Posterior vena cava (tissue), 2 donors: Measurements from ENCODE around the gene PRKAG2. TPM values are rescaled to one million over a fixed set of nuclear protein-coding genes. Genes with fewer than 3 reads are reported as not detected.
A peak's percentile ranks its signal among the peaks of the same experiment; 100 is the strongest.

Experiments used
- DNase-seq: peaks from one replicate; pipeline ENCODE4 v3.0.0-alpha.2; 2020; ENCODE audit warnings: low spot score
- intact Hi-C, 2 donors: fragments of 100-400 bp; cut with DNase I; formaldehyde crosslinking; loops; one replicate each; pipeline versions ENCODE4 v1.14.1 to v1.14.2; 2022 to 2023
- total RNA-seq, 2 donors: library from RNA; stranded (reverse); fragmentation: NEBNext Ultra II Directional; extraction: Animal tissue kit (Norgen Biotek cat#: 25700); gene quantifications; one replicate each; pipeline ENCODE4 v1.2.1, GENCODE V29; 2021
- donor health status: DM: yes; HTN: yes; CAD: no.
- donor health status: DM: yes; HTN: yes; CAD: no.

Gene PRKAG2
- total RNA-seq, 2 donors from 2014 or later, result 91.8 to 94.2 TPM

GRCh38 chr7:151648429-151648828, 228.5 kb downstream of the PRKAG2 start:
- no peak for DNase-seq
- intact Hi-C loops, result no loop called here

- intact Hi-C loops, result no loop called here
- DNase-seq, result no peak
These were observed 229.0 kb downstream of the PRKAG2 start for GRCh38 chr7:151647874-151648273.

DNA sequence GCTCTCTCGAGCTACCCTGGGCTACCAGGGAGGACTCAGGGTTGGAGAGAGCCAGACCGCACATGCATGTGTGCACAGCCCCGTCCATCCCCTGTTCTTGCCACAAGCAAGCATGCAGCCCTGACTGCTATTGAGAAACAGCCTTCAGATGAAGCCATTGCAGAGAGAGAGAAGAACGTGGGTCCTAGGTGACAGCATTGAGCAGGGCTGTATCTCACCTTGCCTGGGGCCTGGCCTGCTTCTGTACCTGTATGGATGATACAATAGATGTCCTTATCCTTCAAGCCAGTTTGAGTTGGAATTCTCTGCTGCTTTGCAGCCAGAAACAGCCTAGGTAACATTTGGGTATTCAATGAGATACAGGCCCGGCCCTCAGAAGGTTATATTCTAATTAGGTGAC, 229.9 kb downstream of the PRKAG2 start:
- intact Hi-C loops, result no loop called here
- no peak for DNase-seq

DNA sequence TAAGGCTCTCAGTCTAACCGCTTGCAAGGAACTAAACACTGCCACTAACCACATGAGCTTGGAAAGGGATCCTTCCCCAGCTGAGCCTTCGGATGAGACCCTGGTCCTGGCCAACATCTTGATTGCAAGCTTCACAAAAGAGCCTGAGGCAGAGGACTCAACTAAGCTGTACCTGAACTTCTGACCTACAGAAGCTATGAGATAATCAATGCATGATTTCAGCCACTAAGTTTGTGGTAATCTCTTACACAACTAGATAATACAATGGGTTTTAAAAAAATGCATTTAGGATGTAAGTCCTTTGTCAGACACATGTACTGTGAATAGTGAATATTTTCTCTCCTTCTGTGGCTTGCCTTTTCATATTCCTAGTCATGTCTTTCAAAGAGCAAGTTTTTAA, 231.6 kb downstream of the PRKAG2 start:
- intact Hi-C loops, result no loop called here

GRCh38 chr7:151644554-151644953, 232.4 kb downstream of the PRKAG2 start:
- DNase-seq, result no peak
- intact Hi-C loops, result no loop called here

More for the DNA sequence above, 231.6 kb downstream of the PRKAG2 start:
- no peak for DNase-seq

- intact Hi-C loops, result no loop called here
- no peak for DNase-seq
These were observed 234.2 kb downstream of the PRKAG2 start for GRCh38 chr7:151642746-151643145.

GRCh38 chr7:151641587-151641986, 235.3 kb downstream of the PRKAG2 start:
- DNase-seq, result no peak

DNA sequence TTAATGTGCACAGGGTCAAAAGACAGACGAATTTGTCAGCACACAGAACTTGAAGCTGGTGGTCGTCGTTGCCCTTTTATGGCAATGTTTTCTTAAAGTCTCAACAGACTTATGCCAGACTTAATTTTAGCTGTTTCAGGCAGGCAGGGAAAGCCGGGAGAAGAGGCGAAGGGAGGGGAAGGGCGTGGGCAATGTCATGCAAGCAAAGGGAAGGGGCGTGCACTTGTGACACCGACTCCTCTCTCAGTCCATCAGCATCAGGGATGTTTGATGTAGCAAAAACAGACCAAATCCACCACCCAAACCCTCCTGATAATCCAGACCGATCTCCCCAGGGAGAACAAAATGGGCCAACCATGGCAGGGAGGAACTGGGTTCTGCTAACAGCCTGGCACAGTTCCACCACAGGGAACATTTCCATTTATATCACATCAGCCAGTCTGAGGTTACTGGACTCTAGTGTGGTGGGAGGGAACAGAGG, 239.1 kb downstream of the PRKAG2 start:
- intact Hi-C loops, result no loop called here
- no peak for DNase-seq

More at GRCh38 chr7:151641587-151641986, 235.3 kb downstream of the PRKAG2 start:
- intact Hi-C loops, result no loop called here

DNA sequence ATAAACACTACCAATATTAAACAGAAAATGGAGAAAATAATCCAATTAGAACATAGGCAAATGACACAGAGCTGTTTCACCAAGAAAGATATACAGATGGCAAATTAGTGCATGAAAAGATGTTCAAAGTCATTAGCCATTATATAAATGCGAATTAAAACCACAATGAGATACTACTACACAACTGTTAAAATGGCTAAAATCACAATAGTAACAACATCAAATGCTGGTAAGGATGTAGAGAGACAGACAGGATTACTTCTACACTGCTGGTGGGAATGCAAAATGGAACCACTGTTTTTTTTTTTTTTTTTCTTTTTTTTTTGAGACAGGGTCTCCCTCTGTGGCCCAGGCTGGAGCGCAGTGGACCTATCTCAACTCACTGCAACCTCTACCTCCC, 242.3 kb downstream of the PRKAG2 start:
- no peak for DNase-seq
- intact Hi-C loops, result no loop called here

DNA sequence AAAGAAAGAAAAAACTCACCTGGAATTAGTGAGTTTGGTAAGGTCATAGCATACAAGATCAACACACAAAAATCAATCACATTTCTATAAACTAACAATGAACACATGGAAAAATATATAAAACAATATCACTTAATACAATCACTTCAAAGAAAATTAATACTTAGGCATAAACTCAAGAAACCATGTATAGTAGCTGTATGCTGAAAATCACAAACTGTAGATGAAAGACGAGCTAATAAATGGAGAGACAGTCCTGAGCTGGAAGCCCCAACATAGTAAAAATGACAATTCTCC, 243.5 kb downstream of the PRKAG2 start:
- DNase-seq, result no peak
- intact Hi-C loops, result no loop called here

DNA sequence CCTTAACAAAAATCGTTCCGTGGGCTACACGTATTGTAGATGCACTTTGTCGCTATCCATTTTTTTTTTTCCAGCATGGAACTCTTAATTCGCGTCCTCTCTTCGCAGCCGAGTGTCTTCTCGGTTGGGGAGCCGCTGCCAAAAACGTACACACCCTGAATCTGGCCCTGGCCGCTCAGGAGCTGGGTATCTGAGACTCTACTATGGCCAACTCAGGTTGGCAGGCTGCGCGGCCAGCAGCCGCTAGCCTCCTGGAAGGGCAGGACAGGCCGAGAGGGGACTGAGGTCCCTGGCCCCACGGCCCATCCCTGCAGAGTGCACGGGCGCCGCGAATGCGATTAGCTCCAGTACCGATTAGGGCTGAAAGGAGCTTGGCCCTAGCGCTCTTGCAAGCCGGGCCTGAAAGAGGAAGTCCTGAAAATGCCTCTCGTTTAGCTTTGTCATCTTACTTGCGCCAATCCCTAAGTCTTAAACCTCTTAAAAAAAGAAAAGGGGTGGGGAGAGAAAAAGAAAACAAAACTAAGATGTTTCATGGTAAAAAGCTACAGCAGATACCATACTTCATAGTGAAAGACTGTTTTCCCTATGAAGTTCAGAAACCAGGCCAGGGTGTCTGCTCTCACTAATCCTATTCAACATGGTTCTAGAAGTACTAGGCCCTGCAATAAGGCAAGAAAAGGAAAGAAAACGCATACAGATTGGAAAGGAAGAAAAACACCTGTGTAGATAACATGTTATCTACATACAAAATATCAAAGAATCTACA, 244.0 kb downstream of the PRKAG2 start:
- no peak for DNase-seq
- intact Hi-C loops, result loop anchor here in 1 of 2 donors (1.0 kb wide), 1 partner anchor 48 kb away; no protein-coding TSS in a partner anchor

DNA sequence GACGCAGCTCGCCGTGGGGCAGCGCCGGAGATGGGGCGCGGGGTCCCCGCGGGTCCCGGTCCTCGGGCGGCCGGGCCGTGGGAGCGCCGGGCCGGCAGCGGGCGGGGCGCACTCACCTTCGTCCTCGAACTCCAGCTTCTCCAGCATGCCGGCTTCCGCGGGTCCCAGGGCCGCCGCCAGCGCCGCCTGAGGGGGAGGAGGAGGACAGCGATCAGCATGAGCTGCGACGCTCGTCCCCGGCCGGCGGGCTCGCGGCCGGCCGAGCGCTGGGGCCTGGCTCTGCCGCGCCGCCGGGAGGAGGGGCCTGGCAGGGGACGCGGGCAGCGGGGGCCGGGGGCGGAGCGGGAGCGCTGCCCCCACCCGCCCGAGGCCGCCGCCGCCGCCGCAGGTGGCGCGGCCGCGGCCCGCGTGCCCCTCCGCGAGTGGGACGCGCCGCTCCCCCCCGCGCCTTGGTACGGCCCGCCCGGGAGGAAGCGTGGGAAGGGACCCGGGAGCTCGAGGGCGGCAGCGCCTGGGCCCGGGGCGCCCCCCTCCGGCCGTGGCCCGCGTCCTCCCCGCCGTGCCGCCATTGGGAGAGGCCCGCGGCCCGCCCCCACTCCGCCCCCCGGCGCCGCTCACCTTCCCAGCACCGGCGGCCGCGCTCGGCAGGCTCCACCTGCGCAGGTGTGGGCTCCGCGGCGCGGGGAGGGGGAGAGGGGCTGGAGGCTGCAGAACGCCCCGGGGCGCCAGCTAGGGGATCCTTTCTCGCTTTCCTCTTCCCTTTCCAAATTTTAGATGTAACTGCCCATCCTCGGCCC, 244.8 kb downstream of the PRKAG2 start:
- peak; percentile 92 for DNase-seq
- intact Hi-C loops, result loop anchor here in 1 of 2 donors (1.0 to 2.0 kb wide), 2 partner anchors 31 to 49 kb away; no protein-coding TSS in a partner anchor

DNA sequence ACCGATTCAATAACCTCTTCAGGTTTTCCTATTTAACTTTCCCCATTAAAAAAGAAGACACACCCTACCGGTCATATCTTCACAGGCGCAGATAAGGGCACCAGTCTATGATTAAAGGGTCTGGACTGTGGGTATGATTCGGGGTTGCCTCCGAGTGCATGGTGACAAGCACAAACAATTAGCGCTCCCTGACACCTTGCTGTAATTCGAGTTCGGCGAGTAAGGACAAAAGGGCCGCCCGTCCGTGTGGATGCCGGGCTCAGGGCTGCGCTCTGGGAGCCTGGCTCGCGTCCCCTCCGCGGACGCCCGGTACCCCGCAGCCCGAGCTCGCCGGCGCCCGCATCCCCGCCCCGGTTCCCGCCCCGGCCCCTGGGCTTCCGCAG, 245.4 kb downstream of the PRKAG2 start:
- no peak for DNase-seq
- intact Hi-C loops, result loop anchor here in 1 of 2 donors (2.0 kb wide), 1 partner anchor 31 kb away; no protein-coding TSS in a partner anchor

DNA sequence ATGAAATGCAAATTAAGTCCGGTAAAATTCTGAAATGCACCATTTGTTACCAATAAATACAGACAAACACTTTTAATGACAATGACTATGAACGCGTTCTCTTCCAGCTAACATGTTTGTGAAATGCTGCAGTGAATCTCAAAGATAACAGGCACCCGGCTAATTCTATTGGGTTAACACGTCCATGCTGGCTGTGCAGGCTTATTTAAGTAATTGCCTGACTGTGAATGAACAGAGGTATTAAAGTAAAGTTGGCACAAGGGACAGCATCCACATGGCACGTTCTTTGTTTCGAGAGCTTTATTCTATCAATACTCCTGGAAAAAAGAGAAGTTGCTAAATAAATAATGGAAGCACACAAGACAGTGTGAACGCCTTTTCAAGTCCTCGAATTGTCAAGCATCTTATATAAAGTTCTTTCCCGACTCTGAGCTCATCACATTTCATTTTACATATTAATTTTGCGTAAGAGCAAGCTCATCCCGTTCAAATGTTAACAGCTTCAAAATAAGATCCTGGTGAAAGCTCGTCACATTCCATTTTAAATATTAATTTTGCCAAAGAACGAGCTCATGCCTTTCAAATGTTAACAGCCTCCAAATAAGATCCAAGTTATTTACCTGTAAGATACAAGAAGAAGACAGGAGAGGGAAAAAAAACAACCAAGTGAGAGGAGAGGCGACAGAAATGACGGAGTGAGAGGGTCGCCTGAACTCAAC, 245.9 kb downstream of the PRKAG2 start:
- no peak for DNase-seq
- intact Hi-C loops, result loop anchor here in 1 of 2 donors (2.0 kb wide), 1 partner anchor 30 kb away; no protein-coding TSS in a partner anchor

DNA sequence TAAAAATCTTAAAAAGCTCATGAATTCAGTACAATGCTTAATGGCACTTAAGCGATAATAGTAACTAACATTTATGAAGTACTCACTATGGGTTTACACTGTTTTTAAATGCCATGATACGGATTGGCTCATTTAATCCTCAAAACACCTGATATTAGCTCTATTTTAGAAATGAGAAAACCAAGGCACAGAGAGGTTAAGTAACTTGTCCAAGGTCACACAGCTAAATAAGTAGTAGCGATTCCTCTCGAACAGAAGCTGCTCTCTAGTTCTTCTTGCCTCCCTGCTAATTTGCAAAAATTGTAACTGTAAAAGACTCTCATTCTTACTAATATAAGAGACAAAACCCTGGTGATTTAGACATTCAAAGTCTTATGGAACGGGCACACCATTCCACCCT, 246.6 kb downstream of the PRKAG2 start:
- intact Hi-C loops, result loop anchor here in 1 of 2 donors (2.0 kb wide), 1 partner anchor 30 kb away; no protein-coding TSS in a partner anchor
- DNase-seq, result no peak

- intact Hi-C loops, result loop anchor here (2.0 to 5.0 kb wide), 2 partner anchors 29 to 113 kb away; no protein-coding TSS in a partner anchor
- DNase-seq, result no peak
These were observed 247.1 kb downstream of the PRKAG2 start for GRCh38 chr7:151629713-151630272.

DNA sequence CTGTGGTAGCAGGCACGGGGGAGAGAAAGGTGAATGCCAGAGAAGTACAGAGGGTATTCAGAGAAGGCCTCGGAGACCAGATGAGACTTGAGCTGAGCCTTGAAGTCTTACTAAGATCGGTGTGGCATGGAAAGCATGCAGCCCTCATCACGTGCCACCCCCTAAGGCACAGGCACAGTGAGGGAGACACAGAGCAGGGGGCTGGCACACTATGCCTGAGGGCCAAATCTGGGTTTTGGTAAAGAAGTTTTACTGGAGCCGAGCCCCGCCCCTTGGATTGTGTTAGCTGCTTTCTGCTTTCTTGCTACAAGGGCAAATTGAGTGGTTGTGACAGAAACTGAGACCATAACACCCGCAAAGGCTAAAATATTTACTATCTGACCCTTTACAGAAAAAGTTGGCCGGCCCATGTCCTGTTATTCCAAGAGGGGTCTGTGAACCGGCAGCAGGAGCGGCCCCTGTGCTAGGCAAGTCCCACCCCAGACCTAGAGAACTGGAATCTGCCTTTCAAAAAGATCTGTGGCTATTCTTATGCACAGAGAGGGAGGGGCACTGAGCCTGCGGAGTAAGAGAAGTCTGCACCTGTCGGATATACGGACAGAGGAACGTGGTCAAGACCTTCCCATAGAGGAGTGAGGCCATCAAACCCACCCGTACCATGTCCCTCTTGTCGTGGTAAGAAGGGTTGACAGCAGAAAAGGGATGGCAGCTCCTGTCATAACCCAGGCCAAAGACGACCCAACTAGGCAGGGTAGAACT, 247.9 kb downstream of the PRKAG2 start:
- DNase-seq, result no peak
- intact Hi-C loops, result loop anchor here in 1 of 2 donors (5.0 kb wide), 1 partner anchor 113 kb away; no protein-coding TSS in a partner anchor

DNA sequence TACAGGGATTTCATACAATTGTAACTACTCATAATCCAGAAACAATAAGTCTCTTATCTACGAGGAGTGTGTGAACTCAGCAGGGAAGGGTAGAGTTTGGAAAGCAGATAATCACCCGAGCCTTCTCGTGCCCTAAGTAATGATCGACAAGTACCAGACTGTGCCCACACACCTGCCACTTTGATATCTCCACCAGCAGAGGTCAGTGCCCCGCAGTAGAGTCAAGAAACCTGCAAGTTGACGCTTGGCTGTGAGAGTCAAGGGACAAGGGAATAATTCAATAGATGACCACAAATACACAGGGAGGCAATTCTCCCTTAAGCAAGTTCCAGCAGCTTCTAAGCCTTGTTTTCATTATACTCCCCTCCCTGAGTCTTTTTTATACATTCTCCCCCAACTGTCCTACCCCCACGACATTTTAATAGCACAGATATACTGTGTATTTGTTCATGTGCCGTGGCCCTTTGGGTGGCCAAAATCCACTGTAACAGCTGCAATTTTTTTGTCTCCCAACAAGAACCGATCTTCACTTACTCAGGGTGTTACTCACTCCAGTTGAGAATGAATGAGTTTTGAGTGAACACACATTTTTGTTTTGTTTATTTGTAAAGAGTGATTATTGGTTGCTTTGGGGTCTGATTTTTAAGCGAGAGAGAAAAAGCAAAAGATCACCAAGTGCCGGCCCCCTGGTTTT, 250.3 kb downstream of the PRKAG2 start:
- intact Hi-C loops, result loop anchor here in 1 of 2 donors (5.0 kb wide), 1 partner anchor 116 kb away; no protein-coding TSS in a partner anchor

More for the DNA sequence above, 250.3 kb downstream of the PRKAG2 start:
- no peak for DNase-seq
